Fibroblast of mammary gland (primary cell): ENCODE results near the gene TBC1D9B.

ENCODE experiments used
- DNase-seq: peaks from one replicate; pipeline ENCODE4 v3.0.0-alpha.2; 2010; ENCODE audit warnings: low read depth
- H3K4me3 ChIP-seq: 2 replicates; pipeline ENCODE4 v1.5.1; 2011; ENCODE audit warnings: low read depth, mild to moderate bottlenecking, low read length, moderate library complexity; ENCODE audit not compliant: control insufficient read depth
- TF ChIP-seq, protein P1 (sequence below): conservative IDR thresholded peaks from 2 replicates; pipeline ENCODE4 v1.5.1; 2011; ENCODE audit warnings: low read depth, low read length, inconsistent platforms; ENCODE audit not compliant: control insufficient read depth, insufficient read depth

Gene TBC1D9B

DNA sequence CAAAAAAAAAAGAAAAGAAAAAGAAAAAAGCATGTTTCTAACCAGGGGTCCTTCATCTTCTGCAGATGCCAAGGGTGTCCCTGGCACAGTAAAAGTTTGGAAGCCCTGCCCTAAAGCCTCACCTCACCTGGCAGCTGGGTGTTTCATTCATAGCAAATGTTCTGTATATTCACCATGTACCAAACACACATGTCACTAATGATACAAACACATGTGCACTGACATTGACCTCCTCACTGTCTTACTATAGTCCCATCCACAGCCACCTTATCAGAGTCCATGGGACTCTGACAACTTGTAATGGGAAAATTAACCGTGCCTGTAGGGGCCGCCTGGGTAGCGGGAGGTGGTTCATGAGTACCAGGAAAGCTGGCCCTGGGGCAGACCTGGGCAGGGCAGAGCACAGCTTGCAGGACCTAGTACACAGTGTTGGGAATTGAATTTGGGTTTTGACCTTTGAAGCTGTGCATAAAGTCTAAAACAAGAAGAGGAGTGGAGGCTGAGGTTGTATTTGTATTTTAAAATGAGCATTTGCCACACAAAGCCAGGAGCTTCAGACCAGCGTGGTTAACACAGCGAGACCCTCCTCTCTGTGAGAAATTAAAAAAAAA, 94.6 kb downstream of the TBC1D9B start:
- TF ChIP-seq, protein P1, sequence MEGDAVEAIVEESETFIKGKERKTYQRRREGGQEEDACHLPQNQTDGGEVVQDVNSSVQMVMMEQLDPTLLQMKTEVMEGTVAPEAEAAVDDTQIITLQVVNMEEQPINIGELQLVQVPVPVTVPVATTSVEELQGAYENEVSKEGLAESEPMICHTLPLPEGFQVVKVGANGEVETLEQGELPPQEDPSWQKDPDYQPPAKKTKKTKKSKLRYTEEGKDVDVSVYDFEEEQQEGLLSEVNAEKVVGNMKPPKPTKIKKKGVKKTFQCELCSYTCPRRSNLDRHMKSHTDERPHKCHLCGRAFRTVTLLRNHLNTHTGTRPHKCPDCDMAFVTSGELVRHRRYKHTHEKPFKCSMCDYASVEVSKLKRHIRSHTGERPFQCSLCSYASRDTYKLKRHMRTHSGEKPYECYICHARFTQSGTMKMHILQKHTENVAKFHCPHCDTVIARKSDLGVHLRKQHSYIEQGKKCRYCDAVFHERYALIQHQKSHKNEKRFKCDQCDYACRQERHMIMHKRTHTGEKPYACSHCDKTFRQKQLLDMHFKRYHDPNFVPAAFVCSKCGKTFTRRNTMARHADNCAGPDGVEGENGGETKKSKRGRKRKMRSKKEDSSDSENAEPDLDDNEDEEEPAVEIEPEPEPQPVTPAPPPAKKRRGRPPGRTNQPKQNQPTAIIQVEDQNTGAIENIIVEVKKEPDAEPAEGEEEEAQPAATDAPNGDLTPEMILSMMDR: no peak
- H3K4me3 ChIP-seq: no peak overlapping the region
- no peak for DNase-seq

DNA sequence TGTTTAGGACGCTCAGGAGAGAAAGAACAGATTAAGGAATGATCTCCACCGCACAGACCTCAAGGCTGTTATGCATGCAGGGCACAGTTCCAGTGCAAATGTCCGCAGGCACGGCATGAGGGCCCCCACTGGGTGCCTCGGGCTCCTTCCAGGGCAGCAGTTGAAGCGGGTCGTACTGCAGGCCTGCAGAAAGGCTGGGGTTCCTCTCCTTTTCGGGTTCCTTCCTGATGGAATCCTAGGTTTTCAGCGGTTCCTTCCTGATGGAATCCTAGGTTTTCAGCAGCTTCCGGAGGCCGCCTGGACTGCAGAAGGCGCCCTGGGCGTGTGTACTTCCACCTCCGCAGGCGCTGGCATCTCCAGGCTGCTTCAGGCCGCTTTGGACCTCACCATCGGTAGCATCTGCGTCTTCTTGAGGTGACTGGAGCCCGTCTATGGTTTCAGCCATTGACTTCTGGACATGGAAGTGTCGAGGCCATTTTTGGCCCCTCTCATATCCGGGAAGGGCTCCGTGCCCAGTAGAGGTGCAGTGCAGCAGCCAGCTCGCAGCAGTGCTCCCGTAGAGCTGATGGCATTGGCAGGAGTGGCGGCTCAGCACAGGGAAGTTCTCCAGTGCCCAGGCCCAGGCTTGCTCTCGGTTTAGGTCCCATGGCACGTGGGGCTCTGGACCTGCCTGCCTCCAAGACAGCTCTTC, 95.4 kb downstream of the TBC1D9B start:
- no peak for DNase-seq
- TF ChIP-seq, protein P1: no peak
- no peak overlapping the region for H3K4me3 ChIP-seq
